Parathyroid adenoma (tissue), 2 donors: ENCODE data around the gene SFR1.
"Not testable (repeated sequence)": the region's sequence is repeated elsewhere in the genome, so short reads cannot be mapped to it uniquely, and the experiment has no call there.

ENCODE experiments used
- H2AFZ ChIP-seq: fragments of 300-600 bp; sonication (generic); one replicate; pipeline ENCODE4 v1.7.0; 2017; ENCODE audit warnings: antibody characterized with exemption, mild to moderate bottlenecking
- H3K27ac ChIP-seq: fragments of 300-600 bp; sonication (generic); one replicate; pipeline ENCODE4 v1.7.0; 2017
- H3K27me3 ChIP-seq: fragments of 300-600 bp; sonication (generic); one replicate; pipeline ENCODE4 v1.7.0; 2017; ENCODE audit warnings: low read length; ENCODE audit not compliant: control insufficient read depth, insufficient read depth
- H3K36me3 ChIP-seq: fragments of 300-600 bp; sonication (generic); one replicate; pipeline ENCODE4 v1.7.0; 2017; ENCODE audit warnings: low read length; ENCODE audit not compliant: control insufficient read depth, insufficient read depth
- H3K4me1 ChIP-seq: fragments of 300-600 bp; sonication (generic); one replicate; pipeline ENCODE4 v1.7.0; 2017; ENCODE audit warnings: control low read depth
- H3K4me2 ChIP-seq: fragments of 300-600 bp; sonication (generic); one replicate; pipeline ENCODE4 v1.7.0; 2017; ENCODE audit warnings: low read length
- H3K4me3 ChIP-seq: fragments of 300-600 bp; sonication (generic); one replicate; pipeline ENCODE4 v1.7.0; 2017; ENCODE audit warnings: low read depth, low read length
- H3K79me2 ChIP-seq: fragments of 300-600 bp; sonication (generic); one replicate; pipeline ENCODE4 v1.7.0; 2017; ENCODE audit warnings: control low read depth
- H3K9ac ChIP-seq: fragments of 300-600 bp; sonication (generic); one replicate; pipeline ENCODE4 v1.7.0; 2017; ENCODE audit warnings: mild to moderate bottlenecking
- H3K9me3 ChIP-seq: fragments of 300-600 bp; sonication (generic); one replicate; pipeline ENCODE4 v1.7.0; 2017; ENCODE audit warnings: low read length; ENCODE audit not compliant: control insufficient read depth
- TF ChIP-seq, protein P1 (sequence below): fragments of 300-600 bp; sonication (generic); IDR thresholded peaks from one replicate; pipeline ENCODE4 v1.7.0; 2017; ENCODE audit warnings: antibody characterized with exemption, mild to moderate bottlenecking
- donor health status: primary hyperparathyroidism.

SFR1 gene

DNA sequence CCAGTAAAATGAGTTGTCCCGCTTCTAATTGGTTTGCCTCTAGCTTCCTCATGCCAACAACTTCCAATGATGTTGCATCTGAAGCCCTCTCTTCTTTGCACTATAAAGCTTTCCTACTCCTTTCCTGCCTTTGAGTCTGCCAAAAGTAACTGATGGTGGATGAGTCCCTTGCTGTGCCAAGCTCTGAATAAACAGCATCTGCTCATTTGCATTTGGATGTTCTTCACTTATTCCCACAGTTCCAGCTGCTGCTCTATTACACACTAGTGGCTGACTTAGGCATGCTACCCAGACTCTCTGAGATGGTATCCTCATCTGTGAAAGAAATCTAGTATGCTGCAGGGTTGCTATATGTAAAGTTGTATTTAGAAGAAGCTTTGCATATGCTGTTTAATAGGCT, 24.9 kb downstream of the SFR1 start:
- Histone ChIP-seq H3K9me3 (no peaks in the 10 kb centered on the region), H3K36me3 (no peaks in the 10 kb centered on the region), H3K27ac (no peak overlapping the region), H3K9ac (no peak overlapping the region), H3K4me1 (no peaks in the 10 kb centered on the region), H3K4me3 (no peak overlapping the region), H3K79me2 (no peaks in the 10 kb centered on the region), H3K27me3 (no peaks in the 10 kb centered on the region), H2AFZ (no peak overlapping the region), H3K4me2 (no peak overlapping the region)
- TF ChIP-seq, protein P1, sequence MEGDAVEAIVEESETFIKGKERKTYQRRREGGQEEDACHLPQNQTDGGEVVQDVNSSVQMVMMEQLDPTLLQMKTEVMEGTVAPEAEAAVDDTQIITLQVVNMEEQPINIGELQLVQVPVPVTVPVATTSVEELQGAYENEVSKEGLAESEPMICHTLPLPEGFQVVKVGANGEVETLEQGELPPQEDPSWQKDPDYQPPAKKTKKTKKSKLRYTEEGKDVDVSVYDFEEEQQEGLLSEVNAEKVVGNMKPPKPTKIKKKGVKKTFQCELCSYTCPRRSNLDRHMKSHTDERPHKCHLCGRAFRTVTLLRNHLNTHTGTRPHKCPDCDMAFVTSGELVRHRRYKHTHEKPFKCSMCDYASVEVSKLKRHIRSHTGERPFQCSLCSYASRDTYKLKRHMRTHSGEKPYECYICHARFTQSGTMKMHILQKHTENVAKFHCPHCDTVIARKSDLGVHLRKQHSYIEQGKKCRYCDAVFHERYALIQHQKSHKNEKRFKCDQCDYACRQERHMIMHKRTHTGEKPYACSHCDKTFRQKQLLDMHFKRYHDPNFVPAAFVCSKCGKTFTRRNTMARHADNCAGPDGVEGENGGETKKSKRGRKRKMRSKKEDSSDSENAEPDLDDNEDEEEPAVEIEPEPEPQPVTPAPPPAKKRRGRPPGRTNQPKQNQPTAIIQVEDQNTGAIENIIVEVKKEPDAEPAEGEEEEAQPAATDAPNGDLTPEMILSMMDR: no peak

DNA sequence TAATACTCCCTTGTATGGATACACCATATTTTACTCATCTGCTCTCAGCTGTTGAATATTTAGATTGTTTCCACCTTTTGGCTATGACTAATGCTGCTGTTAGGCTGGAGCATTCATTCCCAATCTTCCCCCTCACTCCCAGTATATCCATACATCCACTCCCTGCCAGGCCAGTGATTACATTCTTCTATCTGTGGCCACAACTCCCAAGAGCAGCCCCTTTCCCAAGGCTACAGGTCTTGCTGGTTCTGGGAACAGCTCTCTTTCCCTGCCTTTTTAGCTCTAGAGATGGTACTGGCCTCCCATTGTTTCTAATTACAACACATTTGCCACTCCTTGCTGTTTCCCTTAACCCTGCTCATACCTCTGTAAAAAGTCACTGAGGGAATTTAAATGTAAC, 28.2 kb downstream of the SFR1 start:
- Histone ChIP-seq H3K4me1 (no peaks in the 10 kb centered on the region), H3K79me2 (no peaks in the 10 kb centered on the region), H3K4me2 (no peak overlapping the region), H3K9me3 (no peaks in the 10 kb centered on the region), H3K4me3 (no peak overlapping the region), H3K27ac (no peak overlapping the region), H2AFZ (no peak overlapping the region), H3K36me3 (no peaks in the 10 kb centered on the region), H3K9ac (no peak overlapping the region), H3K27me3 (no peaks in the 10 kb centered on the region)
- TF ChIP-seq, protein P1: no peak

DNA sequence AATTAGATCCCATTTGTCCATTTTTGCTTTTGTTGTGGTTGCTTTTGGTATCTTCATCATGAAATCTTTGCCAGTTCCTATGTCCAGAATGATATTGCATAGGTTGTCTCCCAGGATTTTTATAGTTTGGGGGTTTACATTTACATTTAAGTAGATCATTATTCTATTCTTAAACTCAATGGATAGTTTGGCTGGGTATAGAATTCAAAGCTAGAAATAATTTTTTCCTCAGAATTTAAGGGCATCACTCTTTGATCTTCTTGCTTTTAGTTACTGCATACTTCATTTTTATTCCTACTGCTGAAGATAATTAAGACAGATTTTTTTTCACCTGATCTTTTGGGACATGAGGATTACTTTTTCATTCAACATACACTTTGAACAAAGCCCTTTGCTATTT, 29.8 kb downstream of the SFR1 start:
- TF ChIP-seq, protein P1: no peak
- Histone ChIP-seq H2AFZ (no peak overlapping the region), H3K4me3 (no peak overlapping the region), H3K4me1 (no peaks in the 10 kb centered on the region), H3K27me3 (no peaks in the 10 kb centered on the region), H3K27ac (no peak overlapping the region), H3K4me2 (no peak overlapping the region), H3K79me2 (no peaks in the 10 kb centered on the region), H3K9ac (no peak overlapping the region), H3K36me3 (no peaks in the 10 kb centered on the region), H3K9me3 (no peaks in the 10 kb centered on the region)

DNA sequence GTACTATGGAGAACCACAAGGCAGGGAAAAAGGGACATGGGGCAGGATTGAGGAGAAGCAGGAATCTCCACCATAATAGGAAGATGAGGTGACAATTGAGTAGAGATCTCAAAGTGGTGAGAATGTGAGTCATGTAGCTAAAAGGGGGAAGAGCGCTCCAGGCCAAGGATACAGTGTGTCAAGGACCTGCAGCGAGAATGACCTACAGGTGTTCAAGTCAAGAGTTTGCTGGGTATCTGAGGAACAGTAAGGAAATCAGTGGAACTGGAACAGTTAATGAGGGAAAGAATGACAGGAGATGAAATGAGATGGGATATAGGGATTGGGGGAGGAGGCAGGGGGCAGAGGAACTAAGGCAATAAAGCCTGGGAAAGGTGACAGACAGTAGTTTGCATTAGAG, 33.6 kb downstream of the SFR1 start:
- Histone ChIP-seq H3K27me3 (no peaks in the 10 kb centered on the region), H3K9me3 (no peaks in the 10 kb centered on the region), H3K36me3 (no peaks in the 10 kb centered on the region), H3K27ac (no peak overlapping the region), H3K4me3 (no peak overlapping the region), H3K79me2 (no peaks in the 10 kb centered on the region), H3K4me2 (no peak overlapping the region), H3K9ac (no peak overlapping the region), H3K4me1 (no peaks in the 10 kb centered on the region), H2AFZ (no peak overlapping the region)
- TF ChIP-seq, protein P1: no peak

DNA sequence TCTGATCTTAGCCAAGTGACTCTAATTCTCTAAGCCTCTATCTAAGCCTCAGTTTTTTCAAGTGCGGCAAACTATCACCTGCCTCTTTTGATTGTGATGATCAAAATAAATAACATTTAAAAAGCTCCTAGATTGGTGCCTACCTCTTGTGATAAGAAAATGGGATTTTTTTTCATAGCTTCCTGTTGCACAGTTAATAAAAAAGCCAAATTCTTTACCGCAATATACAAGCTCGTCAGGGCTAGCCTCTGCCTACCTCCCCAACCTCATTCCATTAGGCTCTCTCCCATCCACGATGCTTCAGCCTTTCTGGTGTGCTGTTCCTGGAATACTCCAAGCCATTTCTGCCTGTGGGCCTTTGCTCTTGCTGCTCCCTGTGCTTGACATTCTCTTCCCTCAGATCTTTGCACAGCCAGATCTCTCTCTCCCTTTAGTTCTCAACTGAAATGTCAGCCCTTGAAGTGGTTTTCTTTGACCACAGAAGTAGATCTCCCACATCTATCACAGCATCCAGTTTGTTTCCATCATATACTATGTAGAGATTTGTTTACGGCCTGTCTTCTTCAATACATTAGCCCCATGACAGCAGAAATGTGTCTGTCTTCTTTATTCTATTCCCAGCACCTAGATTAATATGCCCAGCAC, 48.8 kb downstream of the SFR1 start:
- H3K79me2 ChIP-seq: no peaks in the 10 kb centered on the region
- no peaks in the 10 kb centered on the region for H3K9me3 ChIP-seq
- TF ChIP-seq, protein P1: no peak
- H3K27me3 ChIP-seq: no peaks in the 10 kb centered on the region
- H3K4me2 ChIP-seq: no peak overlapping the region
- H3K36me3 ChIP-seq: no peaks in the 10 kb centered on the region
- H3K4me1 ChIP-seq: no peaks in the 10 kb centered on the region
- H3K4me3 ChIP-seq: no peak overlapping the region
- H3K9ac ChIP-seq: no peak overlapping the region
- H3K27ac ChIP-seq: no peak overlapping the region
- H2AFZ ChIP-seq: no peak overlapping the region

DNA sequence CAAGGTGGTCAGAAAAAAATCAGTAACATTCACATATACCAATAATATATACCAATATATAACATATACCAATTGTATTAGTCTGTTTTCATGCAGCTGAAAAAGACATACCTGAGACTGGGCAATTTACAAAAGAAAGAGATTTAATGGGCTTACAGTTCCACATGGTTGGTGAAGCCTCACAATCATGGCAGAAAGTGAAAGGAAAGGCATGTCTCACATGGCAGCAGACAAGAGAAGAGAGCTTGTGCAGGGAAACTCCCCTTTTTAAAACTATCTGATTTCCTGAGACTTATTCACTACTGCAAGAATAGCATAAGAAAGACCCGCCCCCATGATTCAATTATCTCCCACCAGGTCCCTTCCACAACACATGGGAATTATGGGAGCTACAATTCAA, 52.2 kb downstream of the SFR1 start:
- H3K27me3 ChIP-seq, H3K4me1 ChIP-seq, H3K9ac ChIP-seq: not testable (repeated sequence)

More for the DNA sequence above, 52.2 kb downstream of the SFR1 start:
- H3K4me3 ChIP-seq, H3K4me2 ChIP-seq, H3K9me3 ChIP-seq, H2AFZ ChIP-seq, H3K27ac ChIP-seq, H3K36me3 ChIP-seq, H3K79me2 ChIP-seq: not testable (repeated sequence)
